NCI-H345 treated with DMSO at 0.1 percent for 48 hours (cell line): ENCODE data around the gene TMEM212.

Experiments
- DNase-seq: peaks from one replicate; lab custom pipeline; 2025; ENCODE audit not compliant: unreplicated experiment; lab: John Stamatoyannopoulos, UW

TMEM212 gene

DNA sequence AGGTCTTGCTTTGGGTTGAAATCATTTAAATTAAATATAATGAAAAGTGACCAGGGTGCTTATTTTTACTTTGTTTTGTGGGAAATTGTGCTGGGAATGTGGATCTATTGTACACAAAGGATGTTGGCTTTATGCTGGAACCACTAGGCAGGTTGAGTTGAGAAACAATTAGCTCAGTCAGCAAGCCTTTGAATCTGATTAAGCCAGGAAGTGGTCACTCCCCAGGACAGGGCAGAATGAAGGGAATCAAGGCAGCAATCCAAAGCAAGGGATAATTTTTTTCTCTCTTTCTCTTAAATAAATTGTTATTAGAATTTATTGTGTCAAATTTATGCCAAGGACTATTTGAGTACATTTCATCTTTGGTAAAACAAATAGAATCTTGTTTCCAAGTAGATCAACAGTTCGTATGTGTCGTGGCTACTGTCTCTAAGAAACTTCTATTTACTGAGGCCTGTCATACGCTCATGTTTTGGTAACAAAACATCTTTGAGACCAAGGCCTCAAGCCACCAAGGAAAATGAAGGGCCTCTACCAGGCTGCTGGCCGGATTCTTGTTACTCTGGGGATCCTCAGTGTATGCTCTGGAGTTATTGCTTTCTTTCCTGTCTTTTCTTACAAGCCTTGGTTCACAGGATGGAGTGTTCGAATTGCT lies at the start of gene TMEM212:
Gene TMEM212, plus strand, starts transcription at position 486 of the 655 bp plus-strand sequence. Its CDS starts 35 bp downstream, at position 521.
- DNase-seq, result no peak

- no peak for DNase-seq
Measured at GRCh38 chr3:171796625-171797264, 46.4 kb upstream of the TMEM212 start.

- DNase-seq, result no peak
Measured at GRCh38 chr3:171797265-171797679, 45.9 kb upstream of the TMEM212 start.

DNA sequence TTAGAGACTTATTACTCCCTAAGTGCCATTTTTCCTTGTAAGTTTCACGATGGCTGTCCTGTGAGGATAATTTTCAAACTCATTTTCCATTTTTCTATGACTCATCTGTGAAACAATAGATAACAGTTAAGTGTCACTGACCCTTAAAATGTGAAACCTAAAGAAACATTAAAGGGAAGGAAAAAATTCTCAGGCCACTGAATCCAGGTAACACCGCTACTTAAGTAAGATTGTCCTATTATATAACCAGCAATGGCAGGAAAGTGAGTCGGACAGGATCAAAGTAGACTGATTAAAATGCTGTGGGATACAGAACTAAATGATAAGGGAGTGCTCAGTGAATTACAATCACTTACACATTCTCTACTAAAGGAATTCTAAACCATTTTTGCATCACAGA lies 45.3 kb upstream of the TMEM212 start:
- no peak for DNase-seq

- DNase-seq, result no peak
Measured at GRCh38 chr3:171799501-171799900, 43.6 kb upstream of the TMEM212 start.

DNA sequence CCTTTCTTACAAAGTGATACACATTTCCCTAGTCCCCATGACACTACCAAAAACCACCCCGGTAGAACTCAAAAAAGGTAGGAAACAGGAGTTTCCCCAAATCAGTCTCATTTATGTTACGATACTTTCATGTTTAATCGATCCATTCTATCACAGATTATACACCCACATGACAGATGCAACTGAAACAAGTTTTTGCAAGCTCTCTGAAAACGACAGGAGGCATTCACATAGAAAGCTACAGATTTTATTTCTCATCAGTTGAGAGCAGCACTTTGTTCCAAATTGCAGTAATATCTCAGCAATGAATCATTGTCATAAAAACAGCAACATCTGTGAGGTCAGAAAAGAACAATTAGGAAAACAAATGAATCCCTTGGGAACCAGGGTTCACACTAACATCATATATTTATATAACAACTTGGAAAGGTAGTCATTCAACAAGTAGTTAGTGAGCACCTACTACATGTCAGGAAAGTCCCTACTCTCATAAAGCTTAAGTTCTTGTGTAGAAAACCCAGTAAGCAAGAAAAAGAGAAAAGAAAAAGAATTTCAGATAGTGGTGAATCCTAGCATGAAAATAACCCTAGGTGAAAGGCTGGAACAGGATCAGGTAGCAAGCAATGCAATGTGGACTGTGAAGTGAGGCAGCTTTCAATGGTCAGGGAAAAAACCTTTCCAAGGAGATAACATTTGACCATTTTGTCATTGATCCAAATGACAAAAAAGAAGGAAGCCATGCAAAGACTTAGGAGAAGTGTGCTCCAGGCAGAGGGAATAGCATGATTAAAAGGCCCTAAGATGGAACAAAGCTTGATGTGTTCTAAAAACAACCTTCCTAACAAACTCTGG lies 41.2 kb upstream of the TMEM212 start:
- no peak for DNase-seq

DNA sequence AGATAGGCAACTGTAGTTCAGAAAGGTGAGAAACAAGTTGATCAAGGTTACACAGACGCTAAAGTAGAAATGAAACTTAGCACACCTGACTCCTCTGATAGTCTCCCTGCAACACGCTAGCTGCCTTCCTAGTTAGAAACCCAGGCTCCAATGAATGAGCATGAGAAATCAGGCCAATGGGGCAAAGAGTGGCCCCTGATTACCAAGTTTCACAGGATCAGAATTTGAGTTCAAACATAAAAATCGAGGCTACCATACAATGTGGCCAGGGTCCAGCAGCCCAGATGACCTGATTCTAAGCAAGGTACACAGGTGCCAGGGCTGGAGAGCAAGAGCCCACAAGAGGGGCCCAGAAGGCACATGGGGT lies 40.6 kb upstream of the TMEM212 start:
- DNase-seq, result no peak

DNA sequence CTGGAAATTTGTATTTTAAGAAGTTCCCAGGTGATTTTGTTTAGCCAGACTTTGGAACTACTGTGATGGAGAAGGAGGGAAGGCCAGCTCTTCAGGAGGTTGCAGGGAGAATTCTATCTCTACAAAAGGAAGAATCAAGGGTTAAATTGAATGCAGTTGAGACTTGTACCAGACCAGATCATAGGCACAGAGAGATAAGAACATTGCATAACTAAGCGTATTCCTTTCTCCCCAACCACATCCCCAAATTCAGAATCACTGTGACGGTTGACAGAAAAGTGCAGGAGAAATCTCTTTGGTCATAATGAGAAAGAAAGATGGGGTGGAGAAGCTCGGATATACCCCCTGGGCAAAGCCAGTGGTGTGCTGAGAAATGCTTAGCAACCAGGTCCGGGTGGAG lies 40.1 kb upstream of the TMEM212 start:
- no peak for DNase-seq

- no peak for DNase-seq
Measured at GRCh38 chr3:171804618-171805389, 38.3 kb upstream of the TMEM212 start.

DNA sequence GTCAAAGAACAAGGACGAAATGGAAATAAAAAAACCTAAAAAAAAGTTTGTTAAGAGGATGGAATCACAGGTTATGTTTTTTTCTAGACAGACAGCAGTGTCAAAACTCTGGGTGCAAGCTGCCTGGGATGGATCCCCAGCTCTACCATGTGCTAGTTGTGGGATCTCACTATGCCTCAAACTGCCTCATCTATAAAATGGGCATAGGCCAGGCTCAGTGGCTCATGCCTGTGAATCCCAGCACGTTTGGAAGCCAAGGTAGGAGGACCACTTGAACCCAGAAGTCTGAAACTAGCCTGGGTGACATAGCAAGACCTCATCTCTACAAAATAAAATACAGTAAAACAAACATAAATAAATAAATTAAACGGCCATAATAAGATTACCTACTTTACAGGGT lies 37.5 kb upstream of the TMEM212 start:
- no peak for DNase-seq

DNA sequence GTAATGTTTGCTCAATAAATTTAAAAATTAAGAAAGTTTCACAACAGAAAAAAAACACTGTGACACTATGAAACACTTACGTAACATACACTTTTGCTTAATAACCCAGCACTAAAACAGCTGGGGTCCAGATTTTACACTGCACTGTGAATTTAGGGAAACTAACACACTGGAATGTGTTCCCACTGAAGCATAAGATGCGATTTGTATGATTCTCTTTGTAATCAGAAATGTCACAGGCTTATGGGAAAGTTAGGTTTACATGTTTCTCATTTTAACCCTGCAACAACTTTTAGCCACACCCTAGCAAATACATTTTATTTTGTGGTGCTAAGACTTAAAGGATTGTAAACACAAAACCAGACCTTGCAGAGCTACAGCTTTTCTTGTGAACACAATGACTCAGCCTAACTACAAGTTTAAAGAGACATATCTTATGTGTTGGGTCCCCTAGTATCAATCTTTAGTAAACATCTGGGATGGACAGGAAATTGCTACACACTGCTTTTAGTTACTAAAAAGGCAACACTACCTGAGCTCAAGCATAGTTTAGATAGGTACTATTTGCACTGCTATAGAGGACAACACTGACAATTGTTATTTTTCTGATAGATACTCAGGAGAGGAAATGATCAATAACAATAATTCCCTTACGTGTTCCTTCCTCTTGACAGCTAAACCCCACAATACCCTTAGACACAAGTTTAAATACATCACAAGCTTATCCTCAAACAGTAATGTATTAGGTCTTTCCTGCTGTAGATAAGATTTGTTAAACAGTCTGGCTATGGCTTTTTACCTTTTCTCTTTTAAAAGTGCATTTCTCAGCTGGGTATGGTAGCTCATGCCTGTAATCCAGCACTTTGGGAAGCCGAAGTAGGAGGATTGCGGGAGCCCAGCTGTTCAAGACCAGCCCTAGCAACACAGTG lies 36.7 kb upstream of the TMEM212 start:
- no peak for DNase-seq

DNA sequence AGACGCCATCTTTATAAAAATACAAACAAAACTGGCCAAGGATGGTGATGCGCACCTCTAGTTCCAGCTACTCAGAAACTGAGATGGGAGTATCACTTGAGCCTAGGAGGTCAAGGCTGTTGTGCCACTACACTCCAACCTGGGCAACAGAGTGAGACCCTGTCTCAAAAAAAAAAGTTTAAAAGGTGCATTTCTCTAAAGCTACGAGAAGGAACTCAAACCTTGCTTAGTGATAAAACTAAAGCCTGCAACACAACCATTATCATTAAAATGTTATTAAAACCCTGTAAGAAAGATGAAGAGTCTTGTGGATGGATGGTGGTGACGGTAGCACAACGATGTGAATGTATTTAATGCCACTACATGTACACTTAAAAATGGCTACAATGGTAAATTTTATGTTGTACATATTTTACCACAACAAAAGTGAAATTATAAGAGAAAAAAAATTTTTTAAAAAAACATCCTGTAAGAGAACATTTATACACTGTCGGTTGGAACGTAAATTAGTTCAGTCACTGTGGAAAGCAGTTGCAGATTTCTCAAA lies 35.9 kb upstream of the TMEM212 start:
- DNase-seq, result no peak

DNA sequence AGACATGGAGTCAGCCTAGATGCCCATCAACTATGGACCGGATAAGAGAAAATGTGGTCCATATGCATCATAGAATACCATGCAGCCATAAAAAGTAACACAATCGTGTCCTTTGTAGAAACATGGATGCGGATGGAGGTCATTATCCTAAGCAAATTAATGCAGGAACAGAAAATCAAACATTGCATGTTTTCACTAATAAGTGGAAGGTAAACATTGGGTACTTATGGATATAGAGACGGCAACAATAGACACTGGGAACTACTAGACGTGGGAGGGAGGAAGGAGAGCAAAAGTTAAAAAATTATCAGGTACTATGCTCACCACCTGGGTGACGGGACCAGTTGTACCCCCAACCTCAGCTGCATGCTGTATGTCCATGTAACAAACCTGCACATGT lies 35.3 kb upstream of the TMEM212 start:
- no peak for DNase-seq

GRCh38 chr3:171809611-171809860 lies 33.6 kb upstream of the TMEM212 start:
- DNase-seq, result no peak

GRCh38 chr3:171809861-171810628 lies 33.1 kb upstream of the TMEM212 start, which contains the start of gene PLD1:
PLD1 (minus strand) TSS chr3:171810483; CDS start chr3:171738051, 72,432 bp downstream.
- DNase-seq, result no peak

GRCh38 chr3:171810629-171811294 lies 32.4 kb upstream of the TMEM212 start:
- no peak for DNase-seq

DNA sequence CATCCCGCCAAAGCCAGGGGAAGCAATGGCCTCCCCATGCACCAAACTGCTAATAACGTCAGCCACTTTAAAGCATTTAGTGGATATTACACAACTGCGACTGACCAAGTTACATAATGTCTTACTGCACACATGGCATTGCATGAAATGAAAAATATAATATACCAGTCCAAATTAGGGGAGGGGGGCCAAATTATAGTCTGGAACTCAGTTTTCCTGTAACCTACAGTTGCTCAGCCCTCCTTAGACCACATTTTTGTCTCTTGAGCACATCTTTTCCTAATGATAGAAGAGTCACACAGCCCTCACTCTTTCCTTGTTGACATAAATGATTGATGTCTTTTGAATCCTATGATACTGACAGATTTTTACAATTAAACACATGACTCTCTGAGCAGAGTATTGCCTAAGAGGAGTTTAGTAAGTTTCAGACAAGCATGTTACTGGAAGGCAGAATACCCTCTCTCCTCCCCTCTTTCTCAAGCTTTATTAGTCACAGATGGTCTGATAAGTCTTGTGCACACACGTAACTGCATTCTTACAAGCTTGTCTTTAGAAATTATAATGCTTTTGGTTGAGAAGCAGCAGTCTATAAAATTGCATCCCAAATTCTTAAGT lies 31.7 kb upstream of the TMEM212 start:
- DNase-seq, result no peak

DNA sequence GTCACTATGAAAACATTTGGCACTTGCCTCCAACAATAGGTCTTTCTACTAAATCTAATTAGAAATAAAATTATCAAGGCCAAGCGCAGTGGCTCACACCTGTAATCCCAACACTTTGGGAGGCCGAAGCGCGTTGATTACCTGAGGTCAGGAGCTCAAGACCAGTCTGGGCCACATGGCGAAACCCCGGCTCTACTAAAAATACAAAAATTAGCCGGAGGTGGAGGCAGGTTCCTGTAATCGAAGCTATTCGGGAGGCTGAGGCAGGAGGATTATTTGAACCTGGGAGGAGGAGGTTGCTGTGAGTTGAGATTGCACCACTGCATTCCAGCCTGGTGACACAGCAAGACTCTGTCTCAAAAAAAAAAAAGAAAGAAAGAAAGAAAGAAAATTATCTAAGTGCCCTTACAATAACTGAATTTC lies 31.2 kb upstream of the TMEM212 start:
- DNase-seq, result no peak
